Hematopoietic multipotent progenitor cell treated with erythropoietin and hydrocortisone succinate and interleukin-3 and kit ligand, for 8 days (in vitro differentiated cells): ENCODE data around the gene HAO2.

Source experiments
- DNase-seq: peaks from one replicate; pipeline ENCODE4 v3.0.0-alpha.2; 2015

The HAO2 gene

GRCh38 chr1:119440721-119441307 lies 72.2 kb downstream of the HAO2 start:
- DNase-seq, result no peak

GRCh38 chr1:119442756-119443155 lies 74.2 kb downstream of the HAO2 start:
- DNase-seq, result no peak
